HG03521 (cell line): Measurements from ENCODE around the gene SLC38A10.

Source experiments
- ATAC-seq: cut with Tn5 transposase; IDR thresholded peaks from one replicate; pipeline ENCODE4 v1.9.1; 2021; ENCODE audit warnings: mild to moderate bottlenecking, moderate library complexity; ENCODE audit not compliant: unreplicated experiment

SLC38A10 gene

DNA sequence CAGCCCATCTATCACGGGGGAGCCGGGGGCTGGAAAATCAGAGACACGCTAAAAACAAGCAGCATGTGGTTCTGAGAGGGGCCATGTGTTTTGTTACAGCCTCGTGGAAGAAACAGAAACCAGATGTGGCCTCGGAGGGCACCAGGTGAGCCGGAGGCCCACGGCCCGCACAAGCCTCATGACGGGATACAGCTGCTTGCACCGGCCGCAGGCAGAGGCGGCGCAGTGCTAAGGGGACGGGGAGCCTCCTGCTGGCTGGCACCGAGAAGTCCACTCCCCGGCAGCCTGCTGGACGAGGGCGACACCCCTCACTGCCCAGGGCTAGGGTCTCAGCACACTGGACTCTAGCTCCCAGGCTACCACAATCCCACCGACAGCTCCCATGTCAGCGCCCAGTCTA, 36.8 kb downstream of the SLC38A10 start:
- no peak for ATAC-seq

DNA sequence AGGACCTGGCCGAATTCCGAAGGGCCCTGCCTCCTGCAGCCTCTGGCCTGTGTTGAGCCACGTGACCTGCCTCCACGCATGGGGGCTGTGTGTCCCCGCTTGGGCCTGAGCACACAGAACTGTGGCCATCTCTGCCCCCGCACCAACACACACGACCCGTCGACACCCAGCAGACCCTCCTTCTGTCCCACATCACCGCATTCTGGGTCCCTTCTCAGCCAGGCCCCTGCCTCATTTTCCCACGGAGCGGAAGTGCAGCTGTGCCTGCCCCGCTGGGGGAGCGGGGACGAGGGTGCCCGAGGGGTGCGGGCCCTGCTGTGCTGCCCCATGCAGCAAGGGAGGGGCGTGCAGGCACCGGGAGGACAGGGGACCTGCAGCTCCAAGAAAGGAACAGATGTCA, 37.6 kb downstream of the SLC38A10 start:
- no peak for ATAC-seq

DNA sequence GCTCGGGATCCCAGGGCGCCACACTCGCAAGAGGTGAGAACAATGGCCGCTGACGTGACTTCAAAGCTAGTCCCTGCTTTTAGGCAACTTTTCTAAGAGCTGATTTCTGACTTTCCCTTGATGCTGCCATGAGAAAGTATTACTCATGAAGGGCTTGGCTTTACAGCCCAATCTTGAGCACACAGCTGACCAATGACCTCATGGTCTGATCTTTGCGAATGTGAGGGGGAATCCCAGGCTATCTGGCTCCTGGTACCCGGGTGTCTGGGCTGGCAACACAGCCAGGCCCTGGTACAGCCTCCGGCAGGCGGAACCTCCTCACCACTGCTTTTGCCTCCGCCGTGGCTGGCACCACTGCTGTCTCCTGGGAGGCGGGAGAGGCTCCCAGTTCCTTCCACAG, 38.5 kb downstream of the SLC38A10 start:
- ATAC-seq: no peak

DNA sequence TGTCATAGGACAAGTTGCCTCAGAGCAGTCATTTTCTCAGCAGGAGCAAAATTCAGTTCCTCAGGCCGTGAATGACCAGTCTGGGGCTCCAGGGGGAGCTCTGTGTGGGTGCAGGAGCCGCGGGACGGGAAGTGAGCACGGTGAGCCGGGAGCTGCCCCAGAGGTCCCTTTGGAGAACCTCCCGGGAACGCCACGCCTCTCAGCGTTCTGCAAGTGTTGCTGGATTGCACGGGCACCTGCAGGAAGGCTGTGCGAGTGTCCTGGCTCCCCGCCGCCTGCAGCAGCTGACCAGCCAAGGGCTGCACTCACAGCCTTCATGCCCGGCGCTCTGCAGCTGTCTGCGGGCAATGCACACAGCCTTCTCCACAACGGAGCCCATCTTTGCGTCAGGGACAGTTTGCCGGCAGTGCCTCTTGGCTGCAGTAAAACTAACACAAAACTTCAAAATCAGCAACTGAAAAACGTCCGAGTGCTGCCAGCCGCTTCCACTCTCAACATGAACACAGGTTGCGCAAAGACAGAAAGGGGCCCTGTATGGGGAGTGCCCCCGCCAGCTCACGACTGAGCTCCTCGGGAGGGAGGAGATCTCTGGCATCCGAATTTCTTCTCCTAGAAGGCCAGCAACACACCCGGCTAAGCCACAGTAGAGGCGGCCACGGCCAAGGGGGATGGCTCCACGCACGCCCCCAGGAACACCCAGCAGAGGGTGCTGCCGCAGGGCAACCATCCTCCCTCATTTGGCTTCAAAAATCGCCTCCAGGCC, 40.0 kb downstream of the SLC38A10 start:
- no peak for ATAC-seq

DNA sequence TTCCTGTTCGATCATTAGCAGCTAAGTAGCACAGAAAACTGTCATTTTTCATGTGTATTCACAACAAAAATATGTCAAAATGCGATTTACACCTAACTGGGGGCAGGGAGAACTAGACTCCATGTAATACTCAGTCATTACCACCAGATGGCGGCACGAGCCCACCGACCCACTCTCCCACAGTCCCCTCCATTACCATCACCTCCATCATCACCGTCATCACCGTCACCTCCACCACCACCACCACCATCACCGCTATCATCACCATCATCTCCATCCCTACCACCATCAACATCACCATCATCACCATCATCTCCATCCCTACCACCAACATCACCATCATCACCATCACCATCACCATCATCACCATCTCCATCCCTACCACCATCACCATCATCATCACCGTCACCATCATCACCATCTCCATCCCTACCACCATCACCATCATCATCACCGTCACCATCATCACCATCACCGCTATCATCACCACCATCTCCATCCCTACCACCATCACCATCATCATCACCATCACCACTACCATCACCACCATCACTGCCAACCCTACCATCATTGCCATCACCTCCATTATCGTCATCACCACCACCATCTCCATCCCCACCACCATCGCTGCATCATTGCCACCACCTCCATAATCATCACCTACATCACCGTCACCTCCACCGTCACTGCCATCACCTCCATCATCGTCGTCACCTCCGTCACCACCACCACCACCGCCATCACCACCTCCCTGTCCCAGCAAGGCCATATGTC, 41.6 kb downstream of the SLC38A10 start:
- no peak for ATAC-seq

DNA sequence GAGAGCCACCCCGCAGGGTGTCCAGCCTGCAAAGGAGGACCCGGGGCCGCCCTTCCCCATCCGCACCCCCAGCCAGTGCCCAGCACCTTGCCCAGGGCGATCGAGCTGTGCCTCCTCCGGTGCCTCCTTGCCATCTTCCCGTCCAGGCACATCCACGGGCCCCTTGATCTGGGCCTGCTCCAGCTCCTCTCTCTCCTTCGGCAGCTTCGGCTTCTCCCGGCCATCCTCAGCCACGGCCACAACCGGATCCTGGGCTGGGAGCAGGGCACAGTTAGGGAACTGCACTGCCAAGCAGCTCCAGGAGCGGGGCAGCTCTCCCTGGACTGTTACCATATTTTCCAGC, 42.1 kb downstream of the SLC38A10 start:
- ATAC-seq: no peak

DNA sequence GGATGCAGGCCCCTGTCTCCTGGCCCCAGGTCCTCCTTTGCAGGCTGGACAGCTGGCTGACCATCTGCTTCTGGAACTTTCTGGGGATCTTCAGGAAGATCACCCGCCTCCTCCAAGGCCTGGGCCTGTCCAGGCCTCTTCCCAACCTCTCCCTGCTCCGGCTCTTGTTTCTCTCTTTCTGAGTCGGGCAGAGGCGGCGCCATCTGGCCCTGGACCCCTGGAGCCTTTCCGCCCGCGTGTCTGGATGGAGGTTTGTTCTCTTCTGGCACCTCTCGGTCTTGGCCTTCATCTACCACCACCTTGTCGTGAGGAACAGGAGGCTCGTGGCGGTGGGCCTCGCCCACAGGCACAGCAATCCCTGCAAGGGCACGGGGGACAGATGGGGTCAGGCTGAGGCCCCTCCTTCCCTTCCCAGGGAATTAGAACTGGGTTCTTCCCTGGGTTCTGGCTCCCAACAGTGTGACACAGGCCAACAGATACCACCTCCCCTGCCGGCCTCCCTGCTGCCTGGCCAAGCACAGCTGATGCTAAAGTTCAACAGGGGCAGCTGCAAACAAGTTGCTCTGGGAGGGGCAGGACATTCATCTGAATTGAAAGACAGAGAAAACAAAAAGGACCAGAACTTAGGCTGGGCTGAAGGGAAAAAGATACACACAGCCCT, 42.7 kb downstream of the SLC38A10 start:
- ATAC-seq: no peak

DNA sequence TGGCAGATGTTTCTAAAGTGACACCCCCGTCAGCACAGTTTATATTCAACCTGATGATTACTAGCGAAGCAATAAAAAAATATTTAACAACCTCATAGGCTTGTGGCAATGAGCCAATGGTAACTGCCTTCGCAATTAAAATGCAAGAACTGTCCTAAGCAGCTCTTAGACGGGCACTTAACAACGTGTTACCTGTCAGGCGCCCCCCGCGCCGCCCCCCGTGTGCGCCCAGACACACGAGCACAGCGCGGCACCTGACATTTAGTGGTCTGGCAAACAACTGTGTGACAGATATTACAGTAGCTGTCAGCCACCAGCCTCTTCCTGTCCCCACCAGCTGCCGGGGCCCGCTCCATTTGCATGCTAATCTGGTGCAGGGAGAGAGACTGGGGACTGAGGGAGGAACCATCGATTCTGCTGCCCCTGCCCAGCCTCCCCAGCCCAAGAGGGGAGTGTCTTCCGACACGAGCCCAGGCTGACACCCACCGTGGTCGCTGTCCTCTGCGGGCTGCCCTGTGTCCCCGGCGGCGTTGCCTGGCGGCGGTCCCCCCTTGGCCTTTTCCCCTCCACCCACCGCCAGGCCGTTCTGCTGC, 43.3 kb downstream of the SLC38A10 start:
- no peak for ATAC-seq

DNA sequence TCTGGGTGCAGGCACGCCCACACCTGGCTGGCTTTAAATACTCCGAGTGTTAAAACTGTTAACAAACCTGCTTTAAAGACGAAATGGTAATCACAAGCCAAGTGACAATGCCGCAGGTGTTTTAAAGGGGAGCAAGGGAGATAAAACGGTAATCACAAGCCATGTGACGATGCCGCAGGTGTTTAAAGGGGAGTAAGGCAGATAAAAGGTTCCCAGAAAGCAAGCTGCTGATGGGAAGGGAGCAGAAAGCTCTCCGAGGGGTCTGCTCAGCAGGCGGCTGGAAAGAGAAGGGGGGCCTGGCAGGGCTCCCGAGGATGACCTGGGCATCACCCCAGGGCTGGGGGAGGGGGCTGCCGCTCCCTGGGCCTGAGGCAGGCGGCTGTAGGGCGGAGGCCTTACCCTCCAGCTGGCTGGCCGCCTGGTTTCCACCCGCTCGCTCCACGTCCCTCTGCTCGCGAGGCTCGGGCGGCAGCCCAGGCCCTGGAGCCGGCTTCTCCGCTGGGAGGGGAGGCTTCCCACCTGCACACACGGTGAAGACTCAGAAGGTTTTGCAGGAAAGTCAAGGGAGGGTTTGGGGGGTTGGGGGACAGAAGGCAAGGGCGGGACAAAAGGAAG, 43.9 kb downstream of the SLC38A10 start:
- ATAC-seq: no peak

DNA sequence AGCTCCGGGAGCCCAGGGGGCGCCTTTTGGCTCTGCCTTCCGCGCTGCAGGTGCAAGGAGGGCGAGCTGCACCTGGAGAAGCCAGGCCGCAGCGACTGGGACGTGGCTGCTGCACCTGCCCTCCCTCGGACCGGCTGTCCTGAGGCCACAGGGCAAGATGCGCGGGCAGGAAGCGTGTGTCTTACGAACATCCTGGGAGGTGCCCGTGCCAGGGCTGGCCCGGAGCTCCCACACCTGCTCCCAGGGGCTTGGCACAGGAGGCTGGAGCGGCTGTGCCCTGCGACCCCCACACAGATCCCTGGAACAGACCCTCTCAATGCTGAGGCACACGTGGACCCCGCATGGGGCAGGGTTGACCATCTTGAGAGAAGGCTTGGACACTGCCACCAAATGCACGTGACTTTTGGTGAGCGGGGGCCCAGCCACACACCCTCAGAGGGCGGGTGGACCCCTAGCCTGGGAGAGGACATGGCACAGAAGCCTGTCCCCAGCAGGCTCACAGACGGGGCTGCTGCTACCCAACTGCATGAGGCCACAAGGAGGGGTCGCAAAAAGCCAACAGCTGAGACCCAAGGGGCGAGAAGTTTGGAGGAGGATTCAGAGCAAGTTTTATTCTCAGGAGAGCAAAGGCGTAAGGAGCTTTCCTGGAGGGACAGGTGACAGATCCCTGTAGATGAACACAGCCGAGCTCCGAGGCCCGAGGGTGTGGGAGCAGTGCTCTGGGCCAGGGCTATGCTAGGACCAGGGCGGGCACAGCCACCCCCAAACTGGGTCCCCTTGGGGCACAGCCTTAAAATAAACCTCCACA, 44.6 kb downstream of the SLC38A10 start:
- ATAC-seq: no peak

DNA sequence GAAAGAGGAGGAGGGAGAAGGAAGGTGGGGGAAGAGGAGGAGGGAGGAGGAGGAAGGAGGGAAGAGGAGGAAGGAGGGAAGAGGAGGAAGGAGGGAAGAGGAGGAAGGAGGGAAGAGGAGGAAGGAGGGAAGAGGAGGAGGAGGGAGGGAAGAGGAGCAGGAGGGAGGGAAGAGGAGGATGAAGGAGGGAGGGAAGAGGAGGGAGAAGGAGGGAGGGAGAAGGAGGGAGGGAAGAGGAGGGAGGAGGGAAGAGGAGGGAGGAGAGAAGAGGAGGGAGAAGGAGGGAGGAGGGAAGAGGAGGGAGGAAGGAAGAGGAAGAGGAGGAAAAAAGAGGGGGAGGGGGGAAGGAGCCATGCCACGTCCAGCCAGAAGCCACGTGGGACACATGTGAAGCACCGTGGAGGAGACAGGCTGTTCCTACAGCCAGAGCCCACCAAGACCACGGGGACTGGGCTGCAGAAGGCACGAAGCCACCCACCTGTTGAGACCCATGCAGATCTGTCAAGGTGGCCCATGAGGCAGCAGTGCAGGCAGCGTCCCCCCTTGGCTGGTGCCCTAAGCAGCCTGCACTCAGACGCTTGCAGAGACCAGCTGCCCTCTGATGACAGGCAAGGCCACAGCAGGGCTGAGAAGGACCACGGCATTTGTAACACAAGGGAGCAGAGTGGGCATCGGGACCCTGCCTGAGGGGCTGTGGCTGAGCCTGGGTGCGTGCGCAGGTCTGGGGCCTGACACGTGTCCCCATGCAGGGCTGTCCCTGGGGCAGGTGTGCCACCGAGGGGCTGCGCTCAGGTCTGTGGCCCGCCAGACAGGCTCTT, 45.7 kb downstream of the SLC38A10 start:
- ATAC-seq: no peak

DNA sequence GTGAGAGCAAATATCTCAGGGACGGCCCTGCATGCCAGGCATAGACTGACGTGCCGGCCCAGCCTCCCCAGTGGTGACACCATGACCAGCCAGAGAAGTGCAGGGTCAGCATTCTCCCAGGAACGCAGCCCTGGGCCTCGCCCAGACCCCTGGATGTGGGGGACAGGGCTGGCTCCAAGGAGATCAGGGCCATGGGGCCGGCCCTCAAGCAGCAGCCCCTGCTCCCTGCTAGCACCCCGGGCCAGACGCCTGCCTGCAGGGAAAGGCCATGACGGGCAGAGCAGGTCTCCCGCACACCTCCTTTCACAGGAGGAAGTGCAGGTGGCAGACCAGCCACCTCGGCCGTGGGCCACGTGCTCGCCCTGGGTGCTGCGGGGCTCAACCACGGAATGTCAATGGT, 46.5 kb downstream of the SLC38A10 start:
- no peak for ATAC-seq

DNA sequence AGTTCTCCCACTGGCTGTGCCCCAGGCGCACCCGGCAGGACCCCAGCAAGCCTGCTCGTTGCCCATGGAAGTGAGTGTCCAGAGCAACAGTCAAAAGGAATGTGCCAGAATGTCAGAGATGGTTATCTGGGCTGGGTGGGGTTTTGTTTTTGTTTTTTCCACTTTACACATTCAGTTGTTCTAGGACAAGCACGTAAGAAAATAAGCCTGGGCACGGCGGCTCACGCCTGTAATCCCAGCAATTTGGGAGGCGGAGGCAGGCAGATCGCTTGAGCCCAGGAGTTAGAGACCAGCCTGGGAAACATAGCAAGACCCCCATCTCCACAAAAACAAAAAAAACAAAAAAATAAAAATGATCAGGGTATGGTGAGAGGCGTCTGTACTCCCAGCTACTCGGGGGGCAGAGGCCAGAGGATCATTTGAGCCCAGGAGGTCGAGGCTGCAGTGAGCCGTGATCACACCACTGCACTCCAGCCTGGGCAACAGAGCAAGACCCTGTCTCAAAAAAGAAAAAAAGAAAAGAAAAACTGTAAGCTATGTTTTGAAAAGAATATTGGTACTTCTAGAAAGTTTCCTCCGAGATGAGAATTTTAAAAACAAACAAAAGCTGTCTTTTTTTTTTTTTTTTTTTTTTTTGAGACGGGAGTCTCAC, 47.6 kb downstream of the SLC38A10 start:
- no peak for ATAC-seq

DNA sequence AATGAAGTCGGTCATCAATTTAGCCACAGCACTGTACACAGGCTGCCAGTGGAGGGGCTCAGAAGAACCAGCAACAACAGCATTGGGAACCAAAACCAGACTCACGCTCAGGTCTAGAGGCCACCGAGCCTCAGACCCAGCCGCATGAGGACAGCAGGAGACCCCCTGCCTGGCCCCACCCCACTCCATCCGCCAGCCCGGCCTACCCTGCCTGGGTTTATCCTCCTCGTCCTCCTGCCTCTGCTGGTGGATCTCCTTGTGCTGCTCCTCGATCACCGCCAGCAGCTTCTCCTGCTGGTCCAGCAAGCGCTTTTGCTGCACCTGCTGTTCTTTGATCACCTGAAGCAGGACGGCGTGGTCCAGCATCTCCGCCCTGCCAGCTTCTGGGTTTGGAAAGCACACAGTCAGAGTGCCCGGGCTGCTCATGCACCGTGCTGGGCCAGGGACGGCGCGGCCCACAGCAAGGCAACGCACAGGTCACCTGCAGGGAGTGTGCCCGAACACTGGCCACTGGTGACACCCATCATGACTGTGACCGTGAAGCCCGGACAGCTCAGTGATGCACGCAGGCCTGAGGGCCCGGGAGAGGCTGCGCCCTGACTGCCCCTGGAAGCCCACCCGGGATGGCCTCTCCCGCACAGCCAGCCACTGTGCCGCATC, 48.3 kb downstream of the SLC38A10 start:
- no peak for ATAC-seq

DNA sequence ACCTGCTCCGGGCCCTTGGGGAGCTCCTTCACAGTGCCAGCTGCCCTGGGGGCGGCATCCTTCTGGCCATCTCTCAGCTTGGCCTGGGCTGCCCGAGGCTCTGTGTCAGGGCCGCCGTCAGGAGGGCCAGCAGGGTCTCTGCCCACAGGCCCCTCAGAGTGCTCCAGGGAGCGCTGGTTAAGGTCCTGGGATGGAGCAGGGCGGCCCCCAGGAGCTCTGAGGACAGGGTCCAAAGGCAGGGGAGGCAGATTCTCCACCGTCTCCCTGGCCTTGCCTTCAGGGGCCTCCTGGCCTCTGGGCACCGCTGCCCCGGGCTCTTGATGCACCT, 48.8 kb downstream of the SLC38A10 start:
- ATAC-seq: no peak

DNA sequence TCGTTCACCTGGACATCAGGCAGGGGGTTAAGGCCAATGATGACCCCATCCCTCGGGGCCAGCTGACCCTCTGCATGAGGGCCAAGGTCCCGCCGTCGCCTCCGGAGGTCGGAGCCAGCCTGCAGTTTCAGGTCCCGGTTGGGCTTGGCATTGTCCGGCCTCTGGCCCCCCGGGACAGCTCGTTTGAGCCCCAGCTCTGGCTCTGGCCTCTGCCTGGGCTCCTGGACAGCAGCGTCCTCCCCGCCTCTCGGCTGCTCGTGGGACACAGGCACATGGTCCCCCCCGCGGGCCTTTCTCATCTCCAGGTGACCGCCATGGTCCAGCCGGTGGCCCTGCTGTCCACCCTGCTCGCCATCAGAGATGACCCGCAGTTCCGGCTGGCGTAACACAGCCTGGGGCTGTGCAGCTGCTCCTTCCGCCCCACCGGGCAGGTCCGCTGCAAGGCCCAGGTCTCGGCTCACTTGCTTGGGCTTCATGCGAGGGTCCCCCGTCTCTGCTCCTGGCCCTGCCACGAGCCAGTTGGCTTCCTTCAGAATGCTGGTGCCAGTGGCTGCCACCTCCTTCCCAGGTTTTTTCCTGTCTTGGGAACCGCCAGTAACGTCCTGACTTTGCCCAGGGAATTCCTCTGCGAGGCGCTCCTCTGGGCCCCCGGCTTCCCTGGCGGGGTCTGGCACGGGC, 49.3 kb downstream of the SLC38A10 start:
- no peak for ATAC-seq

DNA sequence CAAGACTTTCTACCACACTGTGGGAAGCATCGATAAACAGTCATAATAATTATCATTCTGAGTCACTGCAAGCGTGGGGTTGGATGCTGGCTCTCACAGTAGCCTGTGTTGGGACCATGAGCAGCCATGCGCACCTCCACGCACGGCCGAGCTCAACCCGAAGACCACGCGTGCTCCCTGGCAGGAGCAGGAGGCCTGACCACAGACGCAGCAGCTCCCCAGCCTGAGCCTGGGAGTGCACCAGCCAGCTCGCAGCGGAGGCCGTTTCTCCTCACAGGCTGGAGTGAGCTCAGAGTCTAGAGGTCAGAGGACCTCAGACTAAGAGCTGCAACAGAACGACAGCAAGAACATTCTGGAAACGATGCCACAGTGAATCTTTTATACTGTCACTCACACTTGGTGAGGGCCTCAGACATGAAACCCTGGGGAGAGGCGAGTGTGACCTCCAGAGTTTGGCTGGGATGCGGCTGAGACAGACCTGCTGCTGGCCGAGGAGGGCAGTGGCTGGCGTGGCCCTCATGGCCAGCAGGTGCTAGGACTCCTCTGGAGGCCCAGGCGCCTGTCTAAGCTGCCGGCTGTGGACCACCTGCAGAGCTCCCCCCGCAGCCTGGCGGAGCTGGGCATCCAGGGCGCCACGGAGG, 50.0 kb downstream of the SLC38A10 start:
- ATAC-seq: no peak
